AG04450 (cell line): Measurements from ENCODE around the gene FHIT. TPM values are rescaled to one million over a fixed set of nuclear protein-coding genes. Genes with fewer than 3 reads are reported as not detected.
A peak's percentile ranks its signal among the peaks of the same experiment; 100 is the strongest.

Experiments
- CTCF ChIA-PET: fragments of 300-600, 350-600 bp; formaldehyde crosslinking; extraction: SDS; loops from one replicate; lab custom pipeline; 2022; ENCODE audit warnings: antibody characterized with exemption, inconsistent platforms; lab: Charles Lee
- POLR2A ChIA-PET: fragments of 350-600 bp; formaldehyde crosslinking; extraction: SDS; loops from one replicate; lab custom pipeline; 2021; ENCODE audit warnings: antibody characterized with exemption, inconsistent platforms; lab: Yijun Ruan, JAX
- DNase-seq: peaks from one replicate; pipeline ENCODE4 v3.0.0-alpha.2; 2011; ENCODE audit warnings: low read depth, low spot score
- H3K27ac ChIP-seq: one replicate; pipeline ENCODE4 v1.5.1; 2012; ENCODE audit warnings: low read depth, low read length, control low read depth
- H3K27me3 ChIP-seq: one replicate; pipeline ENCODE4 v1.6.0; 2012; ENCODE audit warnings: low read length; ENCODE audit not compliant: control insufficient read depth, insufficient read depth
- H3K4me3 ChIP-seq: 2 replicates; pipeline ENCODE4 v1.5.1; 2011; ENCODE audit warnings: mild to moderate bottlenecking, low read depth, low read length, control low read depth
- H3K9me3 ChIP-seq: 2 replicates; pipeline ENCODE4 v1.5.1; 2012; ENCODE audit warnings: low read length; ENCODE audit not compliant: control insufficient read depth, insufficient read depth
- polyA plus RNA-seq: library from polyadenylated mRNA; depleted of rRNA; stranded (reverse); fragments of >200 nt; gene quantifications from 2 replicates; pipeline ENCODE4 v1.2.3, GENCODE V29; 2011
- TF ChIP-seq, protein P1 (sequence below): IDR thresholded peaks from 2 replicates; pipeline ENCODE4 v1.5.1; 2011; ENCODE audit warnings: low read depth, low read length, control low read depth, inconsistent platforms

The FHIT gene
- polyA plus RNA-seq, 1 experiment = 0.17 TPM

DNA sequence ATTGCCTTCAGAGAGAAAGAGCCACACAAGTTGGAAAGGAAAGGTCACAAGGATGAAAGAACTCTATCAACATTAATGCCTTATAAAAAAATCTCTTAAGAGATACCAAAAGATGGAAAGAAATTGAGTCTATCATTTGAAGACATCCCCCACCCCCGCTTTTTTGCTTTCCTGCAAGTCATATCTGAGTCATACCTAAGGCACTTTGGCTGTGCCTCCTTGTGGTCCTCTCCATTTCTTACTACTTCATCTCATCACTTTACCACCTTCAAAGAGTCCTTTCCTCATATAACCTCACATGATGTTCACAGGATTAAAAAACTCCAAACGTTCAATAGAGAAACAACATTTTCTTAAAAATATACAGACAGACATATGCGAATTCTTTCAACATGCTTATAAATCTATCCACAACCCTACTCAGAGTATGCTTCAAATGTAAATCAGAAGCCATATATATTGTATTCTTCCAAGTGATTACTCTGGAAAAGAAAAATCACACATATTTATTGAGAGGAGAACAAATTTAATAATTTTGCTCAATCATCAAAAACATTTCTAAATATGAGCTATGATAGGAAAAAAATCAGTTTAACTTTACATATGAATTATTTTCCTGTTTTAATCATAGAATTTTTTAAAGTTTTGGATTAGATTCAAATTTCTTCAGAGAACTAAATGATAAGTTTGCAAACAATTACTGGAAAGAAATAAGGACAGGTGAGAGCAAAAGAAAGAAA is 1197.6 kb downstream of the FHIT start:
- H3K4me3 ChIP-seq = no peak overlapping the region
- CTCF ChIA-PET = no interaction called here
- TF ChIP-seq, protein P1, sequence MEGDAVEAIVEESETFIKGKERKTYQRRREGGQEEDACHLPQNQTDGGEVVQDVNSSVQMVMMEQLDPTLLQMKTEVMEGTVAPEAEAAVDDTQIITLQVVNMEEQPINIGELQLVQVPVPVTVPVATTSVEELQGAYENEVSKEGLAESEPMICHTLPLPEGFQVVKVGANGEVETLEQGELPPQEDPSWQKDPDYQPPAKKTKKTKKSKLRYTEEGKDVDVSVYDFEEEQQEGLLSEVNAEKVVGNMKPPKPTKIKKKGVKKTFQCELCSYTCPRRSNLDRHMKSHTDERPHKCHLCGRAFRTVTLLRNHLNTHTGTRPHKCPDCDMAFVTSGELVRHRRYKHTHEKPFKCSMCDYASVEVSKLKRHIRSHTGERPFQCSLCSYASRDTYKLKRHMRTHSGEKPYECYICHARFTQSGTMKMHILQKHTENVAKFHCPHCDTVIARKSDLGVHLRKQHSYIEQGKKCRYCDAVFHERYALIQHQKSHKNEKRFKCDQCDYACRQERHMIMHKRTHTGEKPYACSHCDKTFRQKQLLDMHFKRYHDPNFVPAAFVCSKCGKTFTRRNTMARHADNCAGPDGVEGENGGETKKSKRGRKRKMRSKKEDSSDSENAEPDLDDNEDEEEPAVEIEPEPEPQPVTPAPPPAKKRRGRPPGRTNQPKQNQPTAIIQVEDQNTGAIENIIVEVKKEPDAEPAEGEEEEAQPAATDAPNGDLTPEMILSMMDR = no peak
- no peaks in the 10 kb centered on the region for H3K27me3 ChIP-seq
- DNase-seq = peak; percentile 8
- H3K27ac ChIP-seq = no peak overlapping the region
- no peaks in the 10 kb centered on the region for H3K9me3 ChIP-seq
- POLR2A ChIA-PET = no interaction called here

DNA sequence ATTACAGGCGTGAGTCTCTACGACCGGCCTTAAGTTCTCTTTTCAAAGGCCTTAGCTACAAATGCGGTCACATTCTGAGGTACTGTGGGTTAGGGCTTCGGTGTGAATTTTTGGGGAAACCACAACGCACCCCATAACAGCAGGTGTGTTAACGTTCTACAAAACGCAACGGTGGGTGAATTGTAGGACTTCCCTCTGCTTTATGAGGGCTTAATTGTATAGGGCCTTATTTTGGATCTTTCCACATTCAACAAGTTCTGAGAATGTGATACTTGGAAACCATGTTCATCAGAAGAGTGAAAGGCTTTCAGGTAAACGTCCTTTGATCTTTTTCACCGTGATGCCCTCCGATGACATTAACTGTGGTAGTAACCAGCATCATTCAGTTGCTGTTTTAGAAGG is 1202.8 kb downstream of the FHIT start:
- POLR2A ChIA-PET = no interaction called here
- H3K27me3 ChIP-seq = no peaks in the 10 kb centered on the region
- no peaks in the 10 kb centered on the region for H3K9me3 ChIP-seq
- DNase-seq = no peak
- TF ChIP-seq, protein P1 = no peak
- H3K4me3 ChIP-seq = no peak overlapping the region
- CTCF ChIA-PET = no interaction called here
- H3K27ac ChIP-seq = no peak overlapping the region

DNA sequence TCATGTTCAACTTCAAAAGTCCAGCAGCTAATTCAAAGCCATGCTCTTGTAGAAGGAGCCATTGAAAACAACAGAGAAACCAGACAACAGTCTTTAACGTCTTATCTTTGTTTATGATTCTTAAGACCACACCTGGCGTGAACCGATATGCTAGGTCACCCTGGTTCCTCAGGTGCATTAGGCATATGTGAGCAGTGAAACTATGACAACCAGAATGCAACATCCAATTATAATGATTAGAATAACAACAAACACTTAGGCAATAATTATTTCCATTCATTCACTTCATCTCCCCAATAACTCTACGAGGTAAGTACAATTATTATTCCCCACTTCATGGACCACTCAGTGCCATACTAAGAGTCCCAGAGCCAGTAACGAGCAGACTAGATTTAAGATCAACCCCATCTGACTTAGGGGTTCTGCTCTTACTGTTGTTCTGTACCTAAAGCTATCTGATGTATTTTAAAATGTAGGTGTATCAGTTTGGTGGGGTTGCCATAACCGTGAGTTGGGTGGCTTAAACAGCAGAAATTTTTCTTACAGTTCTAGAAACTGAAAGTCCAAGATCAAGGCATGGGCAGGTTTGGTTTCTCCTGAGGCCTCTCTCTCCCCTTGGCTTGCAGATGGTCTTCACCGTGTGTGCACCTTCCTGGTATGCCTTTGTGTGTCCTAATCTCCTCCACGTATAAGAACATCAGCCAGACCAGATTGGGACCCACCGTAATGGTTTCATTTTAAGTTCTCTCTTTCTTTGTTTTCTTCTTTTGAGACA is 1203.6 kb downstream of the FHIT start:
- DNase-seq = no peak
- POLR2A ChIA-PET = no interaction called here
- TF ChIP-seq, protein P1 = no peak
- Histone ChIP-seq H3K27ac (no peak overlapping the region), H3K27me3 (no peaks in the 10 kb centered on the region), H3K4me3 (no peak overlapping the region), H3K9me3 (no peaks in the 10 kb centered on the region)
- CTCF ChIA-PET = interaction anchor here (0.5 kb wide), 1 partner anchor 1556 kb away, joined by 4 read pairs; no protein-coding TSS in a partner anchor

DNA sequence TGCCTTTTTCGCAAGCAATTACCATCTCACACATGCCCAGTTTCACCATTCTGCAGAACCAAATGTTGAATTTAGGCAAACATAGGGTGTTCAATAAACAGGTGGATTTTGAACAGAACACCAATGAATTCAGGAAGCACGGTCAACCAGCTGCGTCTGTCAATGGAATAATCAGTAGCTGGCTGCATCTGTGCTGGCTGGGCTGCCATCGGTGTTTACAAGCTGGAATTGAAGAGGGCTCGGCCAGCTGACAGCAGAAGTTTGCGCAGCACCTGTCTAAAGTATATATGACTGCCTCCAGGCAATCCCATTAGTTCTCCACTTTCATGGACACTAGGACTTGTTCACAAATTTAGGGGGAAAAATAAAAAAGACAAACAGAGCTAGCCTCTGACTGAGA is 1205.0 kb downstream of the FHIT start:
- CTCF ChIA-PET = no interaction called here
- TF ChIP-seq, protein P1 = no peak

DNA sequence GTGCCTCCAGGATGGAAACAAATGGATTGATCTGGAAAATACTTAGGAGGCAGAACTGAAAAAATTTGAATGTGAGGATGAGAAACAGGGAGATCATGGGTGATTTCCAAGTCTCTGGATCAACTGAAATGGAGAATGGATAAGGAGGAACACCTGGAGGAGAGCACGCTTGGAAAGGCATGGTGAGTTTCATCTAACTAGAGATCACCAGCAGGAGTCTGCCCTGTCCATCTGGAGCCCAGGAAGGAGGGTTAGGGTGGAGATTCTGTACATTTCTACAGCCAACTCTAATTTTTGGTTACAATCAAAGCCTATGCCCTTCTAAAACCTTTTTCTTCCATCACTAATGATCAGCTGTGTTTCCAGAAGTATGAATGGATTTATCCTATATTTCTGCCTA is 1205.6 kb downstream of the FHIT start:
- CTCF ChIA-PET = no interaction called here
- Histone ChIP-seq H3K27me3 (no peaks in the 10 kb centered on the region), H3K9me3 (no peaks in the 10 kb centered on the region), H3K4me3 (no peak overlapping the region), H3K27ac (no peak overlapping the region)
- TF ChIP-seq, protein P1 = no peak
- no peak for DNase-seq
- POLR2A ChIA-PET = no interaction called here

More for the DNA sequence above, 1205.0 kb downstream of the FHIT start:
- Histone ChIP-seq H3K27ac (no peak overlapping the region), H3K27me3 (no peaks in the 10 kb centered on the region), H3K9me3 (no peaks in the 10 kb centered on the region), H3K4me3 (no peak overlapping the region)
- no peak for DNase-seq
- POLR2A ChIA-PET = no interaction called here
